HUES48 (cell line): ENCODE data around the gene RPS6KA1.

Experiments used
- H3K27ac ChIP-seq: one replicate; pipeline ENCODE4 v1.7.0; 2013; ENCODE audit warnings: low read depth, low read length, inconsistent platforms
- H3K27me3 ChIP-seq: 2 replicates; pipeline ENCODE4 v1.6.1; 2013; ENCODE audit warnings: mild to moderate bottlenecking, low read length; ENCODE audit not compliant: control insufficient read depth, insufficient read depth
- H3K36me3 ChIP-seq: 2 replicates; pipeline ENCODE4 v1.6.1; 2013; ENCODE audit warnings: low read length; ENCODE audit not compliant: control insufficient read depth, insufficient read depth
- H3K4me1 ChIP-seq: 2 replicates; pipeline ENCODE4 v1.6.1; 2013; ENCODE audit warnings: mild to moderate bottlenecking, low read length; ENCODE audit not compliant: control insufficient read depth, insufficient read depth
- H3K4me3 ChIP-seq: 2 replicates; pipeline ENCODE4 v1.5.1; 2013; ENCODE audit warnings: mild to moderate bottlenecking, low read depth, low read length
- H3K9ac ChIP-seq: 2 replicates; pipeline ENCODE4 v1.6.1; 2013; ENCODE audit warnings: mild to moderate bottlenecking, low read depth, low read length, moderate library complexity
- H3K9me3 ChIP-seq: 2 replicates; pipeline ENCODE4 v1.6.1; 2013; ENCODE audit warnings: low read length; ENCODE audit not compliant: control insufficient read depth, insufficient read depth

RPS6KA1 gene

DNA sequence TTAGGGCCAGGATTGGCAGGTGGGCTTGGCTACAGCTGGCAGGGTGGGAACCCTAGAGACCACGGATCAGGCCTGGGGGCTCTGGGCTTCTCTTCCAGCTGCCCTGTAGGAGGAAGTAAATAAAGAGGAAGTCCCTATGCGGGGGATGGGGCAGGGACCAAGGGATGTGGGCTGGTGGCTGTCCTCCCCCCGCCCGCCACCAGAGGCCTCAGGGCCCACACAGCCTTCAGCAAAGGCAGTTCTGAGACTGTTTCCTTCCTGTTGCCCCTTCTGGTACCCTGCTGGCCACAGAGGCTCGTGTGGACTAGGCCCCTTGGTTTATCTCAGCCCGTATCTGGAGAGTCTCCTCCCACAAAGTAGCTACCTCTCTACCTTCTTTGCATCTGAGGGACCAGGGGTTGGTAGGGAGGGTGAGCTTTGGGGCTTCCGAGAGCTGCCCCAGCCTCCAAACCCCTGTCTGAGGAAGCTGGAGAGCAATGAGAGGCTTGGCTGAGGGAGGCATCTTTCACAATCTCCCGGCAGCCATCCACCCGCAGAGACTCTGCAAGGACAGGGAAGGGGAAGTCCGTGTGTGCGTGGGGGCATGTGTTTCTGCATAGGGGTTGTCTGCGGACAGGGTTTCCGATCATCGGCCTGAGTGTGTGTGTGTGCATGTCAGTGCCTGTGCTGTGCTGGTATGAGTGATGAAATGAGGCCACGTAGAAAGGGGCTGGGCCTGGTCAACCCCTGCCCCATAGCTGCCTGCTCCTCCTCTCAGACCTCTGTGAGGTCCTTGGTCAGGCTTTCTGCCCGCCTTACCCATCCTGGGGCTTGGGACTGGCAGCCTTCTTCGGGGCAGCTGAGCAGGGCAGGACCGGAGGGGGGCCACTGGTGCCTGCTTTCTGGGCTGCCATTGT lies 12.5 kb downstream of the RPS6KA1 start:
- no peak overlapping the region for H3K4me3 ChIP-seq
- H3K9ac ChIP-seq, result no peak overlapping the region
- H3K4me1 ChIP-seq, result peaks cover 7% of the 10 kb centered on the region
- peaks cover 38% of the 10 kb centered on the region for H3K36me3 ChIP-seq
- no peaks in the 10 kb centered on the region for H3K27me3 ChIP-seq
- H3K9me3 ChIP-seq, result no peaks in the 10 kb centered on the region
- peak overlapping the region; percentile 59 for H3K27ac ChIP-seq

DNA sequence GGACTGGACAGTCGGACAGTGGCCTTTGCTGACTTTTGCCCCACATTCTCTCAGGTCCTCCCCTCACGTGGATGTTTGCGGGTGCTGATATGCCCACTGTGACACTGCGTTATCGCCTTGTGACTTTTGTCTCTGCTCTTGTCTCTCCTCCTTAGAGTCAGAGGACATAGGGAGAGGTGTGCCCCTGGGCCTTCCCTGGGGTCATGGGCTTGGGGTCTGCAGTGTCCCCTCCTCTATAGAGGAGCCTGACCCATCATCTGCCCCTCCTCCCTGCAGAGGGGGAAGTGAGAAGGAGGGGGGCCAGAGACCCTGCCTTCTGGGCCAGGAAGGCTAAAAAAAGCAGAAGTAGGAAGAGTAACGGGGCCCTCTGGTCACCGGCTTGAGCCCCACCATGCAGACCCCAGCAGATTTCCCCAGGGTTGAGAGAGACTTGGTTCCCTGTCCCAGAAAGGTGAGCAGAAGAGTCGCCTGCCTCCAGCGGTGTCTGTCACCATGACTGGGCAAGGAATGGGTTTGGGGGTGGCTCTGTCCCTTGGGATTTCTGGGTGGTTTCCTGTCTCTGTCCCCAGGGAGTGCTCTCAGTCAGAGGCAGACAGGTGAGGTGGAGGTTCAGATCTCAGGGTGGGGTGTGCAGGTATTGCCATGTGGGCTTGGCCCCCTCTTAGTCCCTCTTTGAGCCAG lies 13.3 kb downstream of the RPS6KA1 start:
- peaks cover 34% of the 10 kb centered on the region for H3K36me3 ChIP-seq
- no peak overlapping the region for H3K27ac ChIP-seq
- H3K27me3 ChIP-seq, result no peaks in the 10 kb centered on the region
- no peak overlapping the region for H3K4me3 ChIP-seq
- no peak overlapping the region for H3K9ac ChIP-seq
- no peaks in the 10 kb centered on the region for H3K9me3 ChIP-seq
- H3K4me1 ChIP-seq, result peaks cover 7% of the 10 kb centered on the region

DNA sequence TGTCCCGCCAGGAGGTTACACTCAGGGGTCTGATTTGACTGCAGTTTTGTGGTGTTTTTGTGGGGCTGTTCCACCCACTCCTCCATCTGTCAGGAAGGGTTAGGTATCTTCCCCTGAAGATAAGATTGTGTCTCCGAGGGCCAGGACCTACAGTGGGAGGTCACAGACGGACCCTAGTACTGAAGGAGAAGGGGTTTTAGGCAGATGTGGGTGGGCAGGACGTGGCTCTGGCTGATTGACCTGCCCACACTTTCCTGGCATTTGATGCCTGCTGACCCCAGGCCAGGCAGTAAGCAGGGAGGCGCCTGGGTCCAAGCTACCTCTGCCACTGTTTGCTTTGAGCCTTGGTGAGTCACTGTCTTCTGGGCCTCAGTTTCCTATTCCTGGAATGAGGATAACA lies 13.9 kb downstream of the RPS6KA1 start:
- Histone ChIP-seq H3K4me3 (no peak overlapping the region), H3K27ac (no peak overlapping the region), H3K4me1 (peaks cover 7% of the 10 kb centered on the region), H3K27me3 (no peaks in the 10 kb centered on the region), H3K9ac (no peak overlapping the region), H3K36me3 (peaks cover 32% of the 10 kb centered on the region), H3K9me3 (no peaks in the 10 kb centered on the region)

DNA sequence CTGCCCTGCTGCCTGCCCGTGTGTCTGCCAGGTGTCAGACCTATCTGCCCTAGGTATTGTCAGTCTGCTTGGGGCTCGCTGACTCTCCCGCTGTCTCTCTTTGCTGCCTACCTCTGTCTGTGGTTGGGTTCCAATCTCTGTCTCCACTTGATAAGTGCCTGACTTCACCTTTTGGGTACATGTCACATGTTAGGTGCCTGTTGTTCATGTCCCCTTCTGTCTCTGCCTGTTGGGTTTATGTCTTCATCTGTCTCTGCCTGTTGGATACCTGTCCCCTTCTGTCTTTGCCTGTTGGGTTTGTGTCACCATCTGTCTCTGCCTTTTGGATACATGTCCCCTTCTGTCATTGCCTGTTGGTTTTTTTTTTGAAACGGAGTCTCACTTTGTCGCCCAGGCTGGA lies 14.6 kb downstream of the RPS6KA1 start:
- no peaks in the 10 kb centered on the region for H3K9me3 ChIP-seq
- no peak overlapping the region for H3K27ac ChIP-seq
- no peak overlapping the region for H3K4me3 ChIP-seq
- peaks cover 7% of the 10 kb centered on the region for H3K4me1 ChIP-seq
- H3K36me3 ChIP-seq, result peaks cover 35% of the 10 kb centered on the region
- H3K27me3 ChIP-seq, result no peaks in the 10 kb centered on the region
- H3K9ac ChIP-seq, result no peak overlapping the region

DNA sequence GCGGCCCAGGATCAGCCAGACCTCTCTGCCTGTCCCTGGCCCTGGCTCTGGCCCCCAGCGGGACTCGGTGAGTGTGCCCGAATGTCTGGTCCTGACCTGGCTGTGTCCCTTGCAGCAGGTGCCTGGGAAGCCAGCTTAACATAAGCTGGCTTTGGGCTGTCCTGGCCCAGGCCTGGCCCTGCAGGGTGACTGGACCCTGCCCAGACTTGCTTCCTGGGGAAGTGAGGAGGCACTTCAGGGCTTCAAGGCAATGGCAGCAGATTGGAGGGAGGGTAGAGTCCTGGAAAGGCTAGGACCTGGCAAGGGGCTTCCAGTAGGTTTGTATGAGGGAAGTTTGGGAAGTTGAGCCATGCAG lies 16.4 kb downstream of the RPS6KA1 start:
- H3K9ac ChIP-seq, result no peak overlapping the region
- no peaks in the 10 kb centered on the region for H3K27me3 ChIP-seq
- no peak overlapping the region for H3K4me3 ChIP-seq
- peaks cover 29% of the 10 kb centered on the region for H3K36me3 ChIP-seq
- no peak overlapping the region for H3K27ac ChIP-seq
- H3K9me3 ChIP-seq, result no peaks in the 10 kb centered on the region
- peaks cover 7% of the 10 kb centered on the region for H3K4me1 ChIP-seq

DNA sequence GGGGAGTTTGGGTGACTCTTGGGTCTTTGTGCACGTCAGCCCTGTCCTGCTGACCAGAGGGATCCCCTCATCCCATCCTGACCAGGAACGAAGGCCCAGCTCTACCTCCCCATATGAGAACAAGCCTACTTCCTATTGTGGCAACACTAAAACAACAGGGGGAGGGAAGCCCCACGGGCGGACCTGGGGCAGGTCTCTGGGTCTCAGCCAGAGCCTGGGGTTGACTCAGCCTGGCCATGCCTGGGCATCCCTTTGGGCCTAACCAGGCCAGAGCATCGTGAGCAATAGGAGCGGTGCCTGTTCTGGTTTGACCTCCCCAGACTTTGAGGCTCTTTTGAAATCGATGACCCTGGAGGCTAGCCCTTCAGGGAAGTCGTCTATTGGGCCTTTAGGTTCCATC lies 16.8 kb downstream of the RPS6KA1 start:
- Histone ChIP-seq H3K36me3 (peaks cover 34% of the 10 kb centered on the region), H3K9me3 (no peaks in the 10 kb centered on the region), H3K9ac (no peak overlapping the region), H3K4me1 (peaks cover 7% of the 10 kb centered on the region), H3K27ac (no peak overlapping the region), H3K4me3 (no peak overlapping the region), H3K27me3 (no peaks in the 10 kb centered on the region)

DNA sequence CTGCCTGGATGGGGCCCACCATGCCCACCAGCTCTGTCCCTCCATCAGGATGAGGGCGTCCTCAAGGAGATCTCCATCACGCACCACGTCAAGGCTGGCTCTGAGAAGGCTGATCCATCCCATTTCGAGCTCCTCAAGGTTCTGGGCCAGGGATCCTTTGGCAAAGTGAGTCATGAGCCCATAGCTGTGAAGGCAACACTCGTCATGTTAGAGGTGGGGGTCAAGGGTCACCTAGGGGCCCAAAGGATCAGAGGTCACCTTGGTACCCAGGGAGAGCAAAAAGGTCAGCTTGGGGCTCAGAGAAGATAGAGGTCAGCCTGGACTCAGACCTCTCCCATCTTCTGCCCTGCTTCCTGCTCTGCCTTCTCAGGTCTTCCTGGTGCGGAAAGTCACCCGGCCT lies 17.3 kb downstream of the RPS6KA1 start:
- Histone ChIP-seq H3K4me1 (peaks cover 4% of the 10 kb centered on the region; the same call in 1 of the 2 replicates), H3K27me3 (no peaks in the 10 kb centered on the region), H3K4me3 (no peak overlapping the region), H3K27ac (no peak overlapping the region), H3K9ac (no peak overlapping the region), H3K36me3 (peaks cover 38% of the 10 kb centered on the region), H3K9me3 (no peaks in the 10 kb centered on the region)

DNA sequence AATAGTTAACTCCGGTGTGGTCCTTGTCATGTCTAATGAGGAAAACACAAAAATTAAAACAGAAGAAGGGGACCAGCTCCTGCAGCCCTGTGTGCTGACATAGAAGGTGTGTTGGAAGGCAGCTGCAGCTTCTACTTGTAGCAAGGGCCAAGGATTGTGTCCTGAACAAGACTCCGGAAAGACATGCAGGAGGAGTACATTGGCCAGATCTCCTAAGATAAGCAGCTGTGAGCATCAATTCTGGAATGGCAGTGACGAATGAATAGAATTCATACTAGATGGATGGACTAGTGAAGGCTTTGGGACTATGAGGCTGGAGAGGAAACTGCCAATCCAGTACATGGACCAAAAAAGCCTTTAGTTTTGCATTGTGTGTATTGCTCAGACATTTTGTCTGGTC lies 19.3 kb downstream of the RPS6KA1 start:
- Histone ChIP-seq H3K4me1 (no peaks in the 10 kb centered on the region), H3K9me3 (no peaks in the 10 kb centered on the region), H3K9ac (no peak overlapping the region), H3K27ac (no peak overlapping the region), H3K4me3 (no peak overlapping the region), H3K36me3 (peaks cover 52% of the 10 kb centered on the region), H3K27me3 (no peaks in the 10 kb centered on the region)

DNA sequence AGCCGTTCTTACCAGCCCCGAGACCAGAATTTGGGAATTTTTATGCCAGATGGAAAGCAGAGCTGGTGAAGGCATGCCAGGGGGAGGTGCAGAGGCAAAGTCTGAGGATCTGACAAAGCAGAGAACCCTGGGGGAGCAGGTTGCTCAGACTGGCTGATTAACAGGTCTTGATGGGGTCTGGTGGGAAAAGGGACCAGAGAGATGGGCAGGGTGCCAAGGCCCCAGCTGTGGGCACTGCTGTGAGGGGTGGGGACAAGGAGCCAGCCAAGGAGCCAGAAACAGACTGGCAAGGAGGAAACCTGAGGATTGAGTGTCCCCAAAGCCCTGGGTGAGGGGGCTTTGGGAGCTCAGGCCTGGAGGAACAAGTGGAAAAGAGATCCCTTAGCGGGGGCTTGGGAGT lies 21.4 kb downstream of the RPS6KA1 start:
- no peak overlapping the region for H3K9ac ChIP-seq
- peaks cover 68% of the 10 kb centered on the region for H3K36me3 ChIP-seq
- H3K27ac ChIP-seq, result no peak overlapping the region

DNA sequence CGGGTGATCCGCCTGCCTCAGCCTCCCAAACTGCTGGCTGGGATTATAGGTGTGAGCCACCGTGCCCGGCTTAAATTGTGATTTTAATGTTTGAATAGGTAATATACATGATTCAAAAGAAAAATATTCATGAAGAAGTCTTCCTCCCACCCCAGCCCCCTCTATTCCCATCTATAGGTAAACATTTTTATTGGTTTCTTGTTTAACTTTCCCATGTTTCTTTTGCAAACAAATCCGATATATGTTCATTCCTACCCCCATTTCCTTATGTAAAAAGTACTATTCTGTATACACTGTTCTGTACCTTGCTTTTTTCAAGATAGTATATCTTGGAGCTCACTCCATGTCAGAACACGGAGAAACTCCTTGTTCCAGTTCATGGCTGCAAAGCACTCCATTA lies 23.2 kb downstream of the RPS6KA1 start:
- peaks cover 69% of the 10 kb centered on the region for H3K36me3 ChIP-seq
- no peak overlapping the region for H3K4me3 ChIP-seq
- no peaks in the 10 kb centered on the region for H3K9me3 ChIP-seq
- no peak overlapping the region for H3K9ac ChIP-seq
- H3K4me1 ChIP-seq, result no peaks in the 10 kb centered on the region
- H3K27me3 ChIP-seq, result no peaks in the 10 kb centered on the region
- no peak overlapping the region for H3K27ac ChIP-seq

More for the DNA sequence above, 21.4 kb downstream of the RPS6KA1 start:
- no peaks in the 10 kb centered on the region for H3K9me3 ChIP-seq
- no peaks in the 10 kb centered on the region for H3K27me3 ChIP-seq
- H3K4me1 ChIP-seq, result no peaks in the 10 kb centered on the region
- no peak overlapping the region for H3K4me3 ChIP-seq

DNA sequence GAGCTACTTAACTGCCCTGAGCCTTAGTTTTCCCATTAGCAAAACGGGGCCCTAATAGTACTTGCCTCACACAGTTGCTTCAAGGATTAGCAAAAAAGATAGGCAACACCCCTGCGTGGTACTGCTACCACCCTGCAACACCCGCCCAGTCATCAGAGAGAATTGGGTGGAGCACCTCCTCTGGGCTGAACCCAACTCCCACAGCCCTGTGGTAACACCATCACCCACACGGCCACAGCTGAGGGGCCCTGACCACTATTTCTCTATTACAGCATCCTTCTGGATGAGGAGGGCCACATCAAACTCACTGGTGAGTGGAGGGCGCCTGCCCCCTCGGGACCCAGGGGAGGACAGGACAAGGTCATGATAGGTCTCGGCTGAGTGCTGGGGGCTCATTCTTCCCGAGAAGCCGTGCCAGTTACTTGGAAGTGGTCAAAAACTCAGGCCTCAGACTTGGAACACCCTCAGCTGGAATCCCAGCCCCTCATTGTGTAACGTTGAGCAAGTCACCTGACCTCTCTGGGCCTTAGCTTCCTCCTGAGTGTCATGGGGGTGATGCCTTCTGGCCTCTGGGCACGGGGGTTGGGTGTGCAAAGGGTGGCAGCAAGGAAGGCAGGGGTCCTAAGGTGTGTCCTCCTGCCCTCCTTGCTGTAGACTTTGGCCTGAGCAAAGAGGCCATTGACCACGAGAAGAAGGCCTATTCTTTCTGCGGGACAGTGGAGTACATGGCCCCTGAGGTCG lies 24.6 kb downstream of the RPS6KA1 start:
- Histone ChIP-seq H3K4me1 (no peaks in the 10 kb centered on the region), H3K27me3 (no peaks in the 10 kb centered on the region), H3K36me3 (peaks cover 73% of the 10 kb centered on the region), H3K27ac (no peak overlapping the region), H3K4me3 (no peak overlapping the region), H3K9me3 (no peaks in the 10 kb centered on the region), H3K9ac (no peak overlapping the region)
